Neural cell (in vitro differentiated cells): ENCODE results near the gene CTNNA1. TPM values are rescaled to one million over a fixed set of nuclear protein-coding genes. Genes with fewer than 3 reads are reported as not detected.
"Not testable (repeated sequence)": the region's sequence is repeated elsewhere in the genome, so short reads cannot be mapped to it uniquely, and the experiment has no call there.

Experiments used
- H2AFZ ChIP-seq: fragments of 200-600, 300-800 bp; sonication (generic), shearing (Covaris generic); 2 replicates; pipeline ENCODE4 v1.6.0; 2014; ENCODE audit warnings: low read depth, mild to moderate bottlenecking, antibody characterized with exemption, low read length, moderate library complexity
- H3F3A ChIP-seq: fragments of 200-600 bp; shearing (Covaris generic); 2 replicates; pipeline ENCODE4 v1.6.1; 2016; ENCODE audit warnings: mild to moderate bottlenecking, moderate library complexity, mixed read lengths, antibody characterized with exemption, low read length; ENCODE audit not compliant: insufficient read depth, poor library complexity, severe bottlenecking
- H3K27ac ChIP-seq: fragments of 200-600, 300-800 bp; sonication (generic), shearing (Covaris generic); 2 replicates; pipeline ENCODE4 v1.5.1; 2014; ENCODE audit warnings: mild to moderate bottlenecking, low read length, moderate library complexity
- H3K27me3 ChIP-seq: fragments of 300-800, 200-600 bp; sonication (generic), shearing (Covaris generic); 2 replicates; pipeline ENCODE4 v1.6.0; 2014; ENCODE audit warnings: mild to moderate bottlenecking, low read depth, low read length, moderate library complexity; ENCODE audit not compliant: insufficient read depth
- H3K36me3 ChIP-seq: fragments of 300-800, 200-600 bp; sonication (generic), shearing (Covaris generic); 2 replicates; pipeline ENCODE4 v1.5.1; 2014; ENCODE audit warnings: mild to moderate bottlenecking, antibody characterized with exemption, low read length, moderate library complexity; ENCODE audit not compliant: insufficient read depth
- H3K4me2 ChIP-seq: fragments of 300-800, 200-600 bp; sonication (generic), shearing (Covaris generic); 2 replicates; pipeline ENCODE4 v1.6.0; 2014; ENCODE audit warnings: mild to moderate bottlenecking, low read length
- H3K4me3 ChIP-seq: fragments of 300-800, 200-600 bp; sonication (generic), shearing (Covaris generic); 2 replicates; pipeline ENCODE4 v1.5.1; 2014; ENCODE audit warnings: mild to moderate bottlenecking, low read length, moderate library complexity
- H3K79me2 ChIP-seq: fragments of 200-600 bp; shearing (Covaris generic); replicated peaks from 2 replicates; pipeline ENCODE4 v1.6.0; 2014; ENCODE audit warnings: mild to moderate bottlenecking, low read length, moderate library complexity; ENCODE audit not compliant: insufficient read depth
- H3K9ac ChIP-seq: fragments of 300-800, 200-600 bp; sonication (generic), shearing (Covaris generic); 2 replicates; pipeline ENCODE4 v1.6.1; 2016; ENCODE audit warnings: mild to moderate bottlenecking, low read length, mixed read lengths
- H3K9me2 ChIP-seq: fragments of 200-600 bp; shearing (Covaris generic); 2 replicates; pipeline ENCODE4 v1.6.1; 2016; ENCODE audit warnings: mild to moderate bottlenecking, low read length, mixed read lengths; ENCODE audit not compliant: insufficient read depth
- H3K9me3 ChIP-seq: fragments of 200-600, 300-800 bp; sonication (generic), shearing (Covaris generic); 2 replicates; pipeline ENCODE4 v1.6.1; 2016; ENCODE audit warnings: mild to moderate bottlenecking, mixed run types, low read length, moderate library complexity, mixed read lengths
- H4K20me1 ChIP-seq: fragments of 200-600 bp; shearing (Covaris generic); 2 replicates; pipeline ENCODE4 v1.6.1; 2016; ENCODE audit warnings: mild to moderate bottlenecking, mixed run types; ENCODE audit not compliant: insufficient read depth
- EP300 ChIP-seq: fragments of 450-650 bp; conservative IDR thresholded peaks from 2 replicates; pipeline ENCODE4 v1.6.1; 2014; ENCODE audit warnings: antibody characterized with exemption, mild to moderate bottlenecking, moderate library complexity; ENCODE audit not compliant: poor library complexity, severe bottlenecking
- EZH2 ChIP-seq: fragments of 200-600, 300-800 bp; shearing (Covaris generic), sonication (generic); IDR thresholded peaks from 2 replicates; pipeline ENCODE4 v1.6.1; 2014; ENCODE audit warnings: antibody characterized with exemption, low read length, borderline replicate concordance, mild to moderate bottlenecking; ENCODE audit not compliant: insufficient read depth, poor library complexity, severe bottlenecking
- MXI1 ChIP-seq: fragments of 450-650 bp; conservative IDR thresholded peaks from 2 replicates; pipeline ENCODE4 v1.6.1; 2014; ENCODE audit warnings: antibody characterized with exemption, mild to moderate bottlenecking; ENCODE audit not compliant: poor library complexity, severe bottlenecking
- POLR2AphosphoS5 ChIP-seq: IDR thresholded peaks from 2 replicates; pipeline ENCODE4 v1.6.1; 2012
- RAD21 ChIP-seq: fragments of 450-650 bp; conservative IDR thresholded peaks from 2 replicates; pipeline ENCODE4 v1.6.1; 2014; ENCODE audit warnings: antibody characterized with exemption, mild to moderate bottlenecking, moderate library complexity
- SMC3 ChIP-seq: fragments of 450-650 bp; conservative IDR thresholded peaks from 2 replicates; pipeline ENCODE4 v1.6.1; 2014; ENCODE audit warnings: antibody characterized with exemption, mild to moderate bottlenecking, moderate library complexity; ENCODE audit not compliant: poor library complexity
- TAF1 ChIP-seq: IDR thresholded peaks from 2 replicates; pipeline ENCODE4 v1.6.1; 2012; ENCODE audit warnings: low read depth
- polyA plus RNA-seq: library from polyadenylated mRNA; depleted of rRNA; stranded (reverse); fragments of >200 nt; gene quantifications from 2 replicates; pipeline ENCODE4 v1.2.3, GENCODE V29; 2014
- TF ChIP-seq, protein P1 (sequence below): IDR thresholded peaks from 2 replicates; pipeline ENCODE4 v1.6.1; 2012; ENCODE audit warnings: borderline replicate concordance
- TF ChIP-seq, protein P2 (sequence below): fragments of 450-650 bp; IDR thresholded peaks from 2 replicates; pipeline ENCODE4 v1.5.1; 2014; ENCODE audit warnings: antibody characterized with exemption, mild to moderate bottlenecking, moderate library complexity; ENCODE audit not compliant: poor library complexity, severe bottlenecking

CTNNA1 gene
- polyA plus RNA-seq, 1 donor from 2014 or later, result 87.9 TPM

DNA sequence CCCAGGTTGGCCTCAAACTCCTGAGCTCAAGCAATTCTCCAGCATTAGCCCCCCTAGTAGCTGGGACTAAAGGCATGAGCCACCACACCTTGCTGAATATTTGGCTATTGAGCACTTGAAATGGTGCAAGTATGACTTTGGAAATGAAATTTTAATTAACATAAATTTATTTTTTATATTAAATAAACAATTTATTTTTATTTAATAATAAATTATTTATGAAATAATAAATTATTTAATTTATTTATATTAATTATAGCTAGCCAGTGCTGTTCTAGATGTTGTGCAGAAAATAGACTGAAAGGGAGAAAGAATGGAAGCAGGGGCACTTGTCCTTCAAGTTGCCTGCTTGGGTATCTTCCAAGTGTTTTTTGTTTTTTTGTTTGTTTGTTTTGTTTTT, 40.0 kb upstream of the CTNNA1 start:
- Histone ChIP-seq H3K4me3 (no peak overlapping the region), H3K9me2 (no peaks in the 10 kb centered on the region), H3K36me3 (no peaks in the 10 kb centered on the region), H3K27me3 (no peaks in the 10 kb centered on the region), H3K79me2 (no peaks in the 10 kb centered on the region), H4K20me1 (no peaks in the 10 kb centered on the region), H3K9ac (no peak overlapping the region), H3K9me3 (no peaks in the 10 kb centered on the region), H3K27ac (no peak overlapping the region), H3F3A (no peaks in the 10 kb centered on the region), H3K4me2 (no peak overlapping the region), H2AFZ (no peak overlapping the region)
- TF ChIP-seq RAD21 (no peak), TAF1 (no peak), SMC3 (no peak), MXI1 (no peak), EP300 (no peak), EZH2 (no peak), POLR2AphosphoS5 (no peak)
- TF ChIP-seq, protein P1, sequence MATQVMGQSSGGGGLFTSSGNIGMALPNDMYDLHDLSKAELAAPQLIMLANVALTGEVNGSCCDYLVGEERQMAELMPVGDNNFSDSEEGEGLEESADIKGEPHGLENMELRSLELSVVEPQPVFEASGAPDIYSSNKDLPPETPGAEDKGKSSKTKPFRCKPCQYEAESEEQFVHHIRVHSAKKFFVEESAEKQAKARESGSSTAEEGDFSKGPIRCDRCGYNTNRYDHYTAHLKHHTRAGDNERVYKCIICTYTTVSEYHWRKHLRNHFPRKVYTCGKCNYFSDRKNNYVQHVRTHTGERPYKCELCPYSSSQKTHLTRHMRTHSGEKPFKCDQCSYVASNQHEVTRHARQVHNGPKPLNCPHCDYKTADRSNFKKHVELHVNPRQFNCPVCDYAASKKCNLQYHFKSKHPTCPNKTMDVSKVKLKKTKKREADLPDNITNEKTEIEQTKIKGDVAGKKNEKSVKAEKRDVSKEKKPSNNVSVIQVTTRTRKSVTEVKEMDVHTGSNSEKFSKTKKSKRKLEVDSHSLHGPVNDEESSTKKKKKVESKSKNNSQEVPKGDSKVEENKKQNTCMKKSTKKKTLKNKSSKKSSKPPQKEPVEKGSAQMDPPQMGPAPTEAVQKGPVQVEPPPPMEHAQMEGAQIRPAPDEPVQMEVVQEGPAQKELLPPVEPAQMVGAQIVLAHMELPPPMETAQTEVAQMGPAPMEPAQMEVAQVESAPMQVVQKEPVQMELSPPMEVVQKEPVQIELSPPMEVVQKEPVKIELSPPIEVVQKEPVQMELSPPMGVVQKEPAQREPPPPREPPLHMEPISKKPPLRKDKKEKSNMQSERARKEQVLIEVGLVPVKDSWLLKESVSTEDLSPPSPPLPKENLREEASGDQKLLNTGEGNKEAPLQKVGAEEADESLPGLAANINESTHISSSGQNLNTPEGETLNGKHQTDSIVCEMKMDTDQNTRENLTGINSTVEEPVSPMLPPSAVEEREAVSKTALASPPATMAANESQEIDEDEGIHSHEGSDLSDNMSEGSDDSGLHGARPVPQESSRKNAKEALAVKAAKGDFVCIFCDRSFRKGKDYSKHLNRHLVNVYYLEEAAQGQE, result no peak
- TF ChIP-seq, protein P2, sequence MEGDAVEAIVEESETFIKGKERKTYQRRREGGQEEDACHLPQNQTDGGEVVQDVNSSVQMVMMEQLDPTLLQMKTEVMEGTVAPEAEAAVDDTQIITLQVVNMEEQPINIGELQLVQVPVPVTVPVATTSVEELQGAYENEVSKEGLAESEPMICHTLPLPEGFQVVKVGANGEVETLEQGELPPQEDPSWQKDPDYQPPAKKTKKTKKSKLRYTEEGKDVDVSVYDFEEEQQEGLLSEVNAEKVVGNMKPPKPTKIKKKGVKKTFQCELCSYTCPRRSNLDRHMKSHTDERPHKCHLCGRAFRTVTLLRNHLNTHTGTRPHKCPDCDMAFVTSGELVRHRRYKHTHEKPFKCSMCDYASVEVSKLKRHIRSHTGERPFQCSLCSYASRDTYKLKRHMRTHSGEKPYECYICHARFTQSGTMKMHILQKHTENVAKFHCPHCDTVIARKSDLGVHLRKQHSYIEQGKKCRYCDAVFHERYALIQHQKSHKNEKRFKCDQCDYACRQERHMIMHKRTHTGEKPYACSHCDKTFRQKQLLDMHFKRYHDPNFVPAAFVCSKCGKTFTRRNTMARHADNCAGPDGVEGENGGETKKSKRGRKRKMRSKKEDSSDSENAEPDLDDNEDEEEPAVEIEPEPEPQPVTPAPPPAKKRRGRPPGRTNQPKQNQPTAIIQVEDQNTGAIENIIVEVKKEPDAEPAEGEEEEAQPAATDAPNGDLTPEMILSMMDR, result no peak

DNA sequence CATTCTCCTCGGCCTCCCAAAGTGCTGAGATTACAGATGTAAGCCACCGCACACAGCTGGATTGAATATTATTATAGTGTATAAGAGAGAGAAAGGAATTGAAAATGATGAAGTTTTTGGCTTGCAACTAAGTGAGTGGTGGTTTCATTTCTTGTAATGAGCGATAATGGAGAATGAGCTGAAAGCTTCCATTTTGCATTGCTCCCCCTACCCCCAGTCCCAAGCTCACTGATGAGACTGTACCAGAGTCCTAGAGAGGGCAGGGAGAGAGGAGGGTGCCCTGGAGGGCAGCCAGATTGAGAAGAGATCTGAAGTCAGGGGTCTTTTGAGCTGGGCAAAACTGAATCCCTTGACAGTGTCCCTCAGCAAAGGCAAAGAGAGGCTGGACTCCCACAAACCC, 38.5 kb upstream of the CTNNA1 start:
- H3K4me2 ChIP-seq, result no peak overlapping the region
- H3K36me3 ChIP-seq, result no peaks in the 10 kb centered on the region
- H3F3A ChIP-seq, result no peaks in the 10 kb centered on the region
- TF ChIP-seq RAD21 (no peak), EP300 (no peak), EZH2 (no peak), POLR2AphosphoS5 (no peak), SMC3 (no peak), TAF1 (no peak), MXI1 (no peak)
- TF ChIP-seq, protein P2, result no peak
- TF ChIP-seq, protein P1, result no peak
- no peak overlapping the region for H3K9ac ChIP-seq
- no peak overlapping the region for H3K4me3 ChIP-seq
- no peaks in the 10 kb centered on the region for H3K9me2 ChIP-seq
- H3K9me3 ChIP-seq, result no peaks in the 10 kb centered on the region
- no peak overlapping the region for H2AFZ ChIP-seq
- H4K20me1 ChIP-seq, result no peaks in the 10 kb centered on the region
- no peak overlapping the region for H3K27ac ChIP-seq
- no peaks in the 10 kb centered on the region for H3K27me3 ChIP-seq
- H3K79me2 ChIP-seq, result no peaks in the 10 kb centered on the region

DNA sequence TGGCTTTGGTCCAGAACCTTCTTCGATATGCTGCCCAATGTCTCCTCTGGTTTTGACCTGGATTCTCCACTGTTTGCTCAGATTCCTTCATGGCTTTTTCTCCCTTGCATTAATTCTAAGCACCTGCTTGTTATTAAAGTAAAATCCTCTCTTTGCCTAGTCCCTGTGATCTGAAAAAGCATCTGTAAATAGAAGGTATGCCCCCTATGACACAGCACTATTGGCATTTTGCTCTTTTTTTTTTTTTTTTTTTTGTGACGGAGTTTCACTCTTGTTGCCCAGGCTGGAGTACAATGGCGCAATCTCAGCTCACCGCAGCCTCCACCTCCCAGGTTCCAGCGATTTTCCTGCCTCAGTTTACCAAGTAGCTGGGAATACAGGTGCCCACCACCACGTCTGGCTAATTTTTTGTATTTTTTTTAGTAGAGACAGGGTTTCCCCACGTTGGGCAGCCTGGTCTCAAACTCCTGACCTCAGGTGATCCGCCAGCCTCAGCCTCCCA, 37.2 kb upstream of the CTNNA1 start:
- not testable (repeated sequence) for H4K20me1 ChIP-seq, H3K79me2 ChIP-seq, H3K36me3 ChIP-seq, H3K27ac ChIP-seq, H3K9ac ChIP-seq, H3K27me3 ChIP-seq, H2AFZ ChIP-seq, H3F3A ChIP-seq, H3K9me3 ChIP-seq, H3K9me2 ChIP-seq, H3K4me3 ChIP-seq, H3K4me2 ChIP-seq
